ENCODE results near the gene NCAN.

Gene NCAN

DNA sequence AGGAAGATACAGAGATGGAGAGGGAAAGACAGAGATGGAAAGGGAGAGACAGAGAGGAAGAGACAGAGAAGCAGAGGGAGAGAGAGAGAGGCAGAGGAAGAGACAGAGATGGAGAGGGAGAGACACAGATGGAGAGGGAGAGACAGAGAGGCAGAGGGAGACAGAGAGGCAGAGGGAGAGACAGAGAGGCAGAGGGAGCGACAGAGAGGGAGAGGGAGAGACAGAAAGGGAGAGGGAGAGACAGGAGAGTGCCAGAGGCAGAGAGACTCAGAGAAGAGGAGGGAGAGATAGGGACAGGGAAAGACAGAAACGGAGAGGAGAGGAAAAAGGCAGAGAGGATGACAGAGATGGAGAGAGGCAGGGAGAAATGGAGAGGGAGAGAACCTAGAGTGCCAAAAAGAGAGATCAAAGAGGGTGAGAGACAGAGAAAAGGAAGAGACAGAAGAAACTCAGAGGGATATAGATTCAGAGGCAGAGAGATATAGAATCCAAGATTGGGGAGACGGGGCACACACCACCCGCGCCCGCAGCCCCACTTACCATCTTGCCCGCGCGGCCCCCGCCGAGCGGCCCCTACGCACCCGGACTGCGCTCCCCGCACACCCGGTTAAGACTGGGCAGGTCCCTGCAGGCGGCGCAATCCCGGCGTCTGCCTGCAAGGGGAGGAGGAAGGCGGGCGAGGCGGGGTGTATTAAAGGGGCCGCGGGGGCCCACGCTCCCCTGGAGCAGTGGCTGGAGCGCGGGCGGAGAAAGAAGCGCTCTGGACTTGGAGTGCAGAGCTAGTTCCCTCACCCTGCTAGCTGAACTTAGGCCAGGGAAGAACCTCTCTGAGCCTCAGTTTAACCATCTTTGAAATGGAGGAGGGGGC is 50.7 kb downstream of the NCAN start:
- DNase-seq = no peak

DNA sequence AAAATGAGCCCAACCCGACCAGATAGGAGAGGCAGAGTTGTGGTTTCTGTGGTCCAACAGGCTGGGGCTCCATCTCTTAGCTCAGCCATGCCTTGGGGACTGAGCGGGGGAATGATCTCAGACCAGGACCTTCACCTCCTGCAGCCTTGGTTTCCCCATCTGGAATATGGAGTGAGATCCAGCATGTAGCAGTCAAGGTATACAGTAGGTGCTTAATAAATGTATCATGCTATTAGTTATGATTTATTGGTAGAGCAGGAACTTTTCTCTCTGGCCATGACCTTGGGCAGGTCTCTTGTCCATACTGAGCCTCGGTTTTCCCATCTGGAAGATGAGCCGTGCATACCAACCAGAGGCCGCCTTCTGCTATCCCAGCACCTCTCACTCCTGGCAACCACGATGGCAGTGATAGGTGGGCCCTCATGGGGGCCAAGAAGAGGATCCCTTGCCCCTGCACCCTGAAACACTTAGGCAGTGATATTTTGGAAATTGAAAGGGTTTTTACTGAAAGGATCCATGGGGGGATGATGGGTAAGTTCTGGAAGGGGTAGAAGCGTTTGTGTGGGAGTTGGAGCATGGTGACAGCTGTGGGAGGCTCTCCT is 52.2 kb downstream of the NCAN start:
- DNase-seq = no peak

DNA sequence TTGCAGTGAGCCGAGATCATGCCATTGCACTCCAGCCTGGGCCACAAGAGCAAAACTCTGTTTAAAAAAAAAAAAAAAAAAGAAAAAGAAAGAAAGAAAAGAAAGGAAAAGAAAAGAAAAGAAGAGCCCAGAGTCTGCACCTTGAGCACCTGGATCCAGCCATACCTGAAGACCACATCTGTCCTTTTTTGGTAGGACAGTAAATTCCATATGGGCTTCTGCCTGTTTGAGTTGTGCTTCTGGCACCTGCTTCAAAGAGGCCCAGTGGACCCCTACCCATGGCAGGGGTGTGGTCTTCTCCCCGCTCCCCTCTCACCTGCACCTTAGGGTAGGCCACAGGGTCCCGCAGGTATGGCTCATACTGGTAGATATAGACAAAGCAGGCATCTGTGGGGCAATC is 55.5 kb downstream of the NCAN start:
- no peak for DNase-seq

DNA sequence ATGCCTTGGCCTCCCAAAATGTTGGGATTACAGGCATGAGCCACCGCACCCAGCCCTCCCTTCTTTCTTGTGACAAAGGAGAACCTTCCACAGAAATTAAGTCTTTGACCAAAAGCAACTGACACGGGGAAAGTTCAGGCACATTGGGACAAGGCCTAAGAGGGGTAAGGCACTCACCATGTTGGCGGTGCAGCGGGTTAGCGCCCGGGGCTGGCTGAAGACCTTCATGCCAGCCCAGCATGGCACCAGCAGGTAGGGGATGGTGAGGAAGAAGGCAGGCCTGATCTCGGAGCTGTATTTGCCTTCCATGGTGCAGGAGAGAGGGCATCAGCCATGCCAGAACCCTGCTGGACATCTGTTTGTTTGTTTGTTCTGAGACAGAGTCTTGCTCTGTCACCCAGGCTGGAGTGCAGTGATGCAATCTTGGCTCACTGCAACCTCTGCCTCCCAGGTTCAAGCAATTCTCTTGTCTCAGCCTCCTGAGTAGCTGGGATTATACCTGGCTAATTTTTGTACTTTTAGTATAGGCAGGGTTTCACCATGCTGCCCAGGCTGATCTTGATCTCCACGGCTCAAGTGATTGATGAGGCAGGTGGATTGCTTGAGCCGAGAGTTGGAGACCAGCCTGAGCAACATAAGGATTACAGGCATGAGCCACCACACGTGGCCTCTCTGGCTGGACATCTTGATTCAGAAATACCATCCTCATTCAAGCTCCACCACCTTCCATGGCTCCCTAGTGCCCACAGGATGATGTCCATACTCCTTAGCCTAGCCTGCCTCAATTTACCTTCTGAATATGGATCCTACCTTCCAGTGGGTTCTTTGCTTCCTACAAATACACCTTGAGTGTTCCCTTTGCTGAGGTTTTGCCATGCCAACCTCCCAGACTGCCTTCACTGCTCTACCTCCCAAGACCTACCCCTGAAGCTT is 57.0 kb downstream of the NCAN start:
- no peak for DNase-seq

DNA sequence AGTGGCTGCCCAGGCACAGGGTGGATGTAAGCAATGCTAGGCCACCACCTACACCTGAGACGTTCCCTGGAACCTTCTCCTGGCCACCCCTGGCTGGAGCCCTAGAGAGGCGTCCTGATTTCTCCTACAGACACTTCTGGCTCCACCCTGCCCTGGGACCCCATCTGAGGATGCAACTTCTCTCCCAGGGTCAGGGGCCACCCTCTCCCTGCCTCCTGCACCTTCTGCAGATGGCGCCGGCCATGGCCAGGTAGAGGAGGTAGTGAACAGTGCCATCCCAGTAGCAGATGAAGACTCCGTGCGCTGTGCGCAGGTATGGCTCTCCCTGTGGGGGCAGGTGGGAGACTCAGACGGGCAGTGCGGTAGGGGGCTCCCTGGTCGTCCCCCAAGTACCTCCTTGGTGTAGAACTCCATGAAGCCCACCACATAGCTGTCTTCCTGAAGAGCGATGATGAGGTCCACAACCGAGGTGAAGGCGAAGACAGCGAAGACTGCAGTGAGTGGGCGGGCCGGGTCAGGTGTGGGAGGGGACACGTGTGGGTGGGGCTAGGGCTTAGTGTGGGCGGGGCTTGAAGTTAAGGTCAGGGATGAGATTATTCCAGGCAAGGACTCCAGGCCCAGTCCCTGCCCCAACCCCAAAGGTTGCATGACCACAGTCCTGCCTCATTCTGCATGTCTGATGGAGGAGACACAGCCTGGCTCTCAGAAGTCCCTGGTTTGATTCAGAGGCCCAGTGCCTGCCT is 58.4 kb downstream of the NCAN start:
- no peak for DNase-seq

DNA sequence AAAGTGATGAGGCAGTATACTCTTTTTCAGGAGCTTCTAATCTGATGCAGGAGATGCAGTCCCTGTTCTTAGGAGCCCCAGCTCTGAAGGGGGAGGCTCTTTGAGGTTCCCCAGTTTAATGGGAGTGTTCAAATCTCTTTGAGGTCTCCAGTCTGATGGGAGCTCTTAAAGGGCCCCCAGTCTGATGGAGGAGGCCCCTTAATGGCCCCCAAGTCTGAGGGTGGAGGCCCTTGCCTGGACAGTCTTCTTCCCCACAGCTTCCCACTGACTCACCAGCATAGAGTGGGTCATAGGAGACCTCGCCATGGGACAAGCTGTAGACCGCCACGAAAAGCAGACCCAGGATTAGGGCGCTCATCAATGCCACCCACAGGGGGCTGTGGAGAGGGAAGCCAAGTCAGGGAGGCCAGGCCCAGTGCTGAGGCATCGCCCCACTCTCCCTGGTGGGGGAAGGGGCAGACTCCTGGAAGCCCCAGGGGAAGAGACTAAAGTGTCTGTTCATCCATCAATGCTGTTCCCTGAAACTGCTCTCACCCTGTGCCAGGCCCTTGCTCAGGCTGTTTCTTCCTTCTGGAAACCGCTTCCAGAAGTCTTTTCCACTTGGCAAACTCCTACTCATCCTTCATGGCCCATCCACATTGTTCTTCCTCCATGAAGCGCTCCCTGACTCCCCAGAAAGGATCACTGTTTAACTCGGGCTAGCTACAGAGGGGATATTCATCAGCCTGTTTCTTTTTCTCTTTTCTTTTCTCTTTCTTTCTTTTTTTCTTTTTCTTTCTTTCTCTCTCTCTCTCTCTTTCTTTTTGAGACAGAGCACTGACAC is 59.2 kb downstream of the NCAN start:
- no peak for DNase-seq

DNA sequence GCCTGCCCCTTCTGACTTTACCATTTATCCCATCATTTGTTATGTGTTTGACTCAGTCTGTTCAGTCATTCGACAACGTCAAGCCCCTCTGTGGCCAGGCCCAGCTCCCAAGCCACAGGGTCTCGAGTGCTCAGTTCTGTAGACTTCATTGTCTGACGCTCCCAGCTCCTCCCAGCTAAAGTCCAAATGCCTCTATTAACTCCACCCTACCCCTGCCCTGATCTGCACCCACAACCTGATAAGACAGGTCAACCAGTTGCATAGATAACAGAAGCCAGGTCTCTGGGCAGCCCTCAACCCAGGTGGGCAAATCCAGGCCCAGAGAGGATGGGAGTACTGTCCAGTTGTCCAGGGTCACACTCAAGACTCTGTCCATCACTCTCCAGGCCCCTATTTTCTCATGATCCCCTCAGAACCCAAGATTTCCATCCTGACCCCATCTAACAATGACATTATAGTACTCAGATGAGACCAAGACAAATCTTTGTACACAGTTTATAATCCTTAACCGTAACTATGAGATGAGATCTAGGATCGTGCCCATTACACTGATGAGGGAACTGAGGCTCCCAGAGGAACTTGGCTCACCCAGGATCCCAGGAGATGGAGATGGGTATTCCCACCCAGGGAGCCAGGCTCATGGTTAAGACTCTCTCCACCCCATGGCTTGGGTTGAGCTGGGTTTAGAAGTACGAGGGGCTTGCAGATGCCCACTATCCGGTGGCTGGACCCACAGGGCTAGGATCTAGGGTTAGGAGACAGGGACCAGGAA is 60.3 kb downstream of the NCAN start:
- DNase-seq = no peak

DNA sequence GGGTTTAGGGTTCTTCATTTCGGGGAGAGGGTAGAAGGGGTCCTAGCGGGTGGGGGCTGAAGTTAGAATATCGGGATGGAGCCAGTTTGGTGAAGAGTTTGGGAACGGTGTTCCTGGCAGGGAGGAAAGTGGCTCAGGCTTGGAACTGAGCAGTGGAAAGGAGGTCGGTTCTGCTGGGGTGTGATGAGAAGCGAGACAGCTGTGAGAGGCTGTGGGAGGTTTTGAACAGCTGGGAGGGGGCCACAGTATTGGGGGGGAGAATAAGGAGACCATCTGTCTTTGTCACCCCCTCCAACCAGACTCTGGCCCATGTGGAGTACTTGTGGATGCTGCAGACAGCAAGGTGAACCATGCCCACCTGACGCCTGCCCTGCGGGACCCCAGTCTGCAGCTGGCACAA is 62.4 kb downstream of the NCAN start:
- DNase-seq = no peak

DNA sequence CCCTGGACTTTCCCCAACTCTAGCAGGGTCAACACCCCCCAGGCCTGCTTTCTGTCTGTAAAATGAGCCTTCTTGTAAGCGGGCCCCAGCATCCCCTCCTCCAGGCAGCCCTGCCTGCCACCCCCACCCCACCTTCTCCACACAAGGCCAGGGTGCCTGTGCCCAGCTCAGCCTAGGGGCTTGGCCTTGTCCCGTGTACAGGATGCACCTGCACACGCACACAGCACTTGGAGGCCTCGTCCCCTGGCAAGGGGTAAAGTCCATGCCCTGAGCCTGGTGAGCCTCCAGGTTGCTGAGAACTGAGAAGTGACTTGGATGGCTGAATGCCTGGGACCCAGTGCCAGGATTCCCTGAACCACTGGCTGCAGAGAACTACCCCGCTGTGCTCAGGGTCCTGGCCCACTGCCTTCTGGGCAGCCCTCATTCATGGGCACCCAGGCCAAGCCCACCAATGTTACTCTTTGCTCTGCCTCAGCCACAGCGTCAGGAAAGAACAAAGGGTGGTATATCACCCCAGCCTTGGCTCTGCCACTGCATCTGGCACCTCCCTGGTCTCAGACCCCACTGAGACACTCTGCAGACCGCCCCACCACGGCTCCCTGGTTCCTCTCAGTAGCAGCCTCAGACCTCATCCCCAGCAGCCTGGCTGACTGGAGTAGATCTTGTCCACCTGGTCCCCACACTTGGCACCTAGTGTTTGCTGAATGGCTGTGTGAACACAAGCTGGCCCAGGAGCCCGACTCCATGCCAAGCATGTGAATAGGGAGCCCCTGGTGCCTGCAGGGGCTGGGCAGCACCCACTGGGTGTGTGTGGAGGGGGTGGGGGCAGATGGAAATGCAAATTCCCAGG is 63.2 kb downstream of the NCAN start:
- no peak for DNase-seq

DNA sequence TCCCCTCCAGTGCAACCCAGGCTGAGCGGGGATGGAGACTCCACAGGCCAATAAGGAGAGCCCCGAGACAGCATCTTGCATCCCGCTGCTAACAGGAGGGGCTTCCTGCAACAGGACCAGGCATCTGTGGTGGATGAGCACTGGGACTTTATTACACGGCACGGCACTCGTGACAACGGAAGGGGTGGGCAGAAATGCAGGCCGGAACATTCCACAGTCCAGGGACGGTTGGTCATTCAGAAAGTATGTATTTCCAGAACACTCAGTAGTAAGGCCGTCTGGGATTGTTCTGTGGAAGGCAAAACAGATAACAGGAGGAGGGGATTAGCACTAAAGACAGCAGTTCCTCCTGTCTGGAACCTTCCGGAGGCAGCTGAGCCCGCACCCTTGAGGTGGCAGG is 64.6 kb downstream of the NCAN start:
- no peak for DNase-seq

DNA sequence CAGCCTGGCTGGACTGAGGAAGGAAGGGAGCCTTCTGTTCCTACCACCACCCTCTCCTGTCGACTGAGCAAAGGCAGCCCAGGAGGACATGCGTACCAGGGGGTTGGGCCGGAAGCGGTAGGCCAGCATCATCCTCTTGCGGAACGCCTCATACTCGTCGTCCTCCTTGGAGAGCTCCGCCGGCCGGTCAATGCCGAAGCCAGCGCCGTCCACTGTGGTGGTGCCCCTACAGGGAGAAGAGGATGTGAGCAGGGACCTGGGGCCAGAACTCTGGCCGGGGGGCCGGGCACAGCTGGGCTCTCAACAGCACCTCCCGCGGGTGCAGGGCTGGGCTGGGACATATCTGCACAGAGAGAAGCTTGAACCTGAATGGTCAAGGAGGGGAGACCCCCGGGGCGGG is 65.1 kb downstream of the NCAN start:
- no peak for DNase-seq

DNA sequence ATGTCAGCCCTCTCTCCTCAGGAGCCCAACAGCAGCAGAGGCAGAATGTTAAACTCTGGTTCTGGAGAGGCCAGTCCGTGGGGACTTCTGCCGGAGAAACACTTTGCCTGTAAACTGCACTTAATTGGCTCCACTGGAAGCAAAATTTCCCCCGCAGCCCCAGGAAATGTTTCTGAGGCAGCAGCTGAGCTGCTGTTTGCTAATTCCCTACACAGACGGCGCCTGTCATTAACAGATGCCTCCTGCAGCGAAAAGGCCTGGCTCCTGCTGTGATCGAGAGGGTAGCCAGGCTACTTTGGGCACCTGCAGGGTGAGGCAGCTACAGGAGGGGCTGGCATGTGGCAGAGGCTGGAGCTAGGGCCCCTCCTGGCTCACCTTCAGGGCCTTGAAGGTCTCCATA is 66.6 kb downstream of the NCAN start:
- DNase-seq = no peak

DNA sequence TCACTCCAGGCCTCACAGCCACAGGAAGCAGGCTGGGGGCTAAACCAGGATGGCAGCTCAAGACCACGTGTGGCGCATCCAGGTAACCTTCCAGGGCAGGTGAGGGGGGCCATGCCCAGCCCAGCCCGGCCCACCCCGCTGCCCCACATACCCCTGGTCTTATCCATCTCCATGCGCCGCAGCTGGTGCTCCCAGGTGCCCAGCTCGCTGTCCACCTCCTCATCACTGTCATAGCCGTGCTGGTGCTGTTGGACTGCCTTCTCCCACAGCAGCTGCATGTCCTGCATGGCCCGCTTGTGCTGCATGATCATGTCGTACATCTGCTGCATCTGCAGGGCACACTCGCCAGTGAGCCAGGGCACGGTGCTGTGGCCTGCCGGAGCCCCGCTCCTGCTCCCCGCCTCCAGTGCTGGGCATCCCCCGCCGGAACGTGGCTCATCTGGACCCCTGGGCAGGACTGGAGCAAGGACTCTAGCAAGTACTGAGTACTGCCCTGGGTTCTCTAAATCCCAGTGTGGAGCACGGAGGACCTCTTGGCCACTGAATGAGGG is 67.4 kb downstream of the NCAN start:
- DNase-seq = no peak

DNA sequence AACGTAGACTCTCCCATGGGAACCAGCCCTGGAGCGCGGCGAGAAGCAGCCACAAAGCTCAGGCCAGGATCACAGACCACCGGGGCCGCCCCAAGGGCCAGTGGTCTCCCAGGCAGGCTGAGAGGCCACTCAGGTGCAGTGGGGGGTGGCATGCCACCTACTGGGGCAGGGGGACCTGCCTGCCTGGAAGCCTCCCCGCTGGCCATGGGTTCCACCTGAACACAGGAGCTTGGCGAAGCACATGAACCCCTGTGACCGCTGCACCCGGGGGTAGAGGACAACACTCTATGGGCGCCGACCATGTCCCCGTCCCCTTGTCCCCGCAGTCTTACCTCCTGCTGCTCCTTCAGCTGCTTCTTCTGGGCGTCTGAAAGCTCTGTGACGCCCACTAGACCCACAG is 68.1 kb downstream of the NCAN start:
- no peak for DNase-seq

DNA sequence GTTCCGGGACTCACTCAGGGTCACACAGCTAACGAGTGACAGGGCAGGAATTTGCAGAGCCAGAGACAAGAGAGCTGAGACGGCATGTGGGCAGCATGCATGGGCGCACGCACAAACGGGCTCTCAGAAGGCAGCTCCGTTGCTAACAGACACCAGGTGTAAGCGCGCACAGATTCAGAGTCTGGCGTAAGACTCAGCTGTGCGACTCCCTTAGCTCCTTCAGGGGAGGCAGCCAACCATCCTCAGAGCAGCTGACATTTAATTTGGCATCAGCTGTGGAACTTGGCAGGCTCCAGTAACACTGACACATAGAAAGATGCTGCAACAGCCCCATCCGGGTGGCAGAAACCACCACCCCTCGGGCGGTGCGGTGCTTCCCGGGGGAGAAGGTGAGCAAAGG is 68.8 kb downstream of the NCAN start:
- no peak for DNase-seq

DNA sequence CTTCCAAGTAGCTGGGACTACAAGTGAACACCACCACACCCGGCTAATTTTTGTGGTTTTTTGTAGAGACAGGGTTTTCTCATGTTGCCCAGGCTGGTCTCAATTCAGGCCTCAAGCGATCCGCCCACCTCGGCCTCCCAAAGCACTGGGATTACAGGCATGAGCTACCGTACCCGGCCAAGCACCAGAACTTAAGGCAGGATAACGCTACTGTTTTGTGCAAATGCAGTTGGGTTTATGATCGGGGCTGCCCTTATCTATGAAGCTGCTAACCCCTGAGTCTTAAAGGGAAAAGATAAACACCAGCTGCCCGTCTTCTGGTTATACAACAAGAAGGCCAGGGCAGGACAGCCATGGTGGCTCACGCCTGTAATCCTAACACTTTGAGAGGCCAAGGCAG is 73.9 kb downstream of the NCAN start:
- DNase-seq = no peak

DNA sequence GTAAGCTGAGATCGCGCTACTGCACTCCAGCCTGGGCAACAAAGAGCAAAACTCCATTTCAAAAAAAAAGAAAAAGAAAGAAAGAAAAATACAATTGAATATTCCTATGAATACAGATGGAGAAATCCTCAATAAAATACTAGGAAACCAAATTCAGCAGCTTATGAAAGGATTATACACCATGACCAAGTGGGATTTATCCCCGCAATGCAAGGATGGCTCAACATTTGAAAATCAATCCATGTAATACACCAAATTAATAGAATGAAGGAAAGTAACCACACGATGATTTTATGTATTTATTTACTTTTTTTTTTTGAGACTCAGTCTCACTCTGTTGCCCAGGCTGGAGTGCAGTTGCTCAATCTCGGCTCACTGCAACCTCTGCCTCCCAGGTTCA is 80.8 kb downstream of the NCAN start:
- no peak for DNase-seq

DNA sequence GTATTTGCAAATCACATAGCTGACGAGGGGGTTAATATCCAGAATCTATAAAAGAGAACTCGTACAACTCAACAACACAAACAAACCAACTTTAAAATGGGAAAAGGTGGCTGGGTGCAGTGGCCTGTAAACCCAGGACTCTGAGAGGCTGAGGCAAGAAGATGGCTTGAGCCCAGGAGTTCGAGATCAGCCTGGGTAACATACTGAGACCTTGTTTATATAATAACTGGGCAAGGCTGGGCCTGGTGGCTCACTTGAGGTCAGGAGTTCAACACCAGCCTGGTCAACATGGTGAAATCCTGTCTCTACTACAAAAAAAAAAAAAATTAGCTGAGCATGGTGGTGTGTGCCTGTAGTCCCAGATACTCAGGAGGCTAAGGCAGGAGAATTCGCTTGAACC is 83.2 kb downstream of the NCAN start:
- no peak for DNase-seq

DNA sequence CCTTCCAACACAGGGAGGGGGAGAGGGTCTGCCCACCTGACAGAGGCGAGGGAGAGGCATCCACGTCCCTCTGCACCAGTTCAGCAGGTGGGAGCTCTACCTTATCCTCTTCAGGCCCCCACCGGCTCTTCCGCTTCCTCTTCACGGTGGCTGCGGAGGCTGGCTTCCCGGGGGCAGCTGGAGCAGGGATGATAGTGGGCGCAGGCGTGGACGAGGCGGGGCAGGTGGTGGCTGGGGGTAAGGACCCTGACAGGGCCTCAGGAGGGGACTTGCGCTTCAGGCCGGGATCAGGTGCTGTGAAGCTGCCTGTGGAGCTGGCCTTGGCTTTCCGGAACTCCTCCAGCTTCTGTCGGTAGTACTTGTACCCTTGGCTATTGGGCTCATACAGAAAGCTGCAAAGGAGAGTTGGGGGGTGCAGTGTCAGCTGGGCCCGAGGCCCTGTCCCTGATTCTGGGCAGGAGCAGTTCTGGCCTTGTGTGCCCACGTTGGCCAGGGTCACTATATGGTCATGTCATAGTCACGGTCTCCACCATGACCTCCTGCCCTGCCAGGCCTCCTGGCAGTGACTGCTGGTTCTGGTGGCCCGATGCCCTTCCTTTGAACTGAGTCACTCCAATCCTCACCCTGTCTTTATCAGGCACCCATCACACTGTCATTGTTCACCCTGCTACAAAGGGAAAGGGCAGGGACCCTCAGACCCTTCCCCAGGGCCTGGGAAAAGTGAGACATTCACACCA is 85.4 kb downstream of the NCAN start:
- no peak for DNase-seq

Measured in NCI-H1436 (cell line).